HG03280 (cell line): ENCODE results near the gene STAT5B.
"Not testable (repeated sequence)": the region's sequence is repeated elsewhere in the genome, so short reads cannot be mapped to it uniquely, and the experiment has no call there.

Experiments
- ATAC-seq: cut with Tn5 transposase; IDR thresholded peaks from one replicate; pipeline ENCODE4 v1.9.1; 2021; ENCODE audit warnings: mild to moderate bottlenecking, moderate library complexity; ENCODE audit not compliant: unreplicated experiment

The STAT5B gene

DNA sequence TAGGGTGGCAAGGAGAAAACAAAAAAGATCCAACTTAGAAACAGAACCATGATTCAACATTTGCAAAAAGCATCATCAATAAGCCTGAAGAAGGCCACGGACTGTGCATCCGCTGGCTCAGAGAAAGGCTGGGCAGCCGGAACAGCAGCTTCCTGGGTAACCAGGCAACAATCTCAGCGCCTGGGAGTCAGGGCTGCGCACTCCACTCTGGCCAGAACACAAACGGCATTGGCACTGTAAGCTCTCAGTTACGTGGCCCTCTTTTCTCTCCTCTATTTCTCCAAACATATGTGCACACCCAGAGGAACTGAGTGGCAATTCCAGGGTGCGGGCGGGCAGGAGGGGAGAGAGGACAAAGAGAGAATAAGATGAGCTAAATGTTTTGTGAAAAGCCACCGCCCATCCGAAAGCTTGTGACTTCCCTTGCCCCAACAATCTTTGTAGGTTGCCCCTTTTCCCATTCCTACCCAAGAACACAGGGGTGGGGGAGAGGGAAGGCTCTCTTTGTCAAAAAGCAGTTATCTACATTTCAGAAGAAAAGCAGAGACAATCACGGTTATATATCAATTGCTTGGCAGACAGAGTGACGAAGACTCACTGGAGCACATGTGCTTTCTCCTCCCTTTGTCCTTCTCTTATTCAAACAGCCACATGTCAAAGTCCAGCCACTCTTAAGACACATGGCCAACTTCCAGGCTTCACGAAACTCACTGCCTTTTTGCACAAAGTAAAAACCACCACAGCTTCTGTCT is 75.3 kb downstream of the STAT5B start:
- ATAC-seq, result no peak

DNA sequence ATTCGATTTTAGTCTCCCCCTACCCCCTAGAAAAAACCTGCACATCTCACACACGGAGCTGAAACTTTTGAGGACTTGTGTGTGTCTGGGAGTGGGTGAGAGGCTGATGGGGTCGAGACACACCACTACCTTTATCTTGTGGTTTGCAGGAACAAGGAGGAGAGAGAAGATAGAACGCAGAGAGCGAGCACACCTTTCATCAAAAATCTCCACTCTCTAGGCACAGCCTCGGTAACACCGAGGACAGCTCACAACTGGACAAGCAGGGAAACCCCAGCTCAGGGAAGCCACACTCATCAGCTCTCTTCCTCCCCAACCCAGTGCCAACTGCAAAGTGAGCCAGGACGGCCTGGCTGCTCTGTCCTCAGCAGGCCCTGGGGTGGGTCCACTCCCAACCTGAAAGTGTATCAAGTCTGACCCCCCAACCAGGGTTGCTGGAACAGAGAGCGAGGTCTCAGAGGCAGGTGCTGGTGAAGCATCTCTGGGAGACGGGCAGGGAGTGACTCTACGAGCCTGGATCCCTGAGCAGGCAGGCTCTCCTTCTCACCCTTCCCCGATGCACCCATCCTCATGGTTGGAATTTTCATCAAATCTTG is 76.7 kb downstream of the STAT5B start:
- no peak for ATAC-seq

DNA sequence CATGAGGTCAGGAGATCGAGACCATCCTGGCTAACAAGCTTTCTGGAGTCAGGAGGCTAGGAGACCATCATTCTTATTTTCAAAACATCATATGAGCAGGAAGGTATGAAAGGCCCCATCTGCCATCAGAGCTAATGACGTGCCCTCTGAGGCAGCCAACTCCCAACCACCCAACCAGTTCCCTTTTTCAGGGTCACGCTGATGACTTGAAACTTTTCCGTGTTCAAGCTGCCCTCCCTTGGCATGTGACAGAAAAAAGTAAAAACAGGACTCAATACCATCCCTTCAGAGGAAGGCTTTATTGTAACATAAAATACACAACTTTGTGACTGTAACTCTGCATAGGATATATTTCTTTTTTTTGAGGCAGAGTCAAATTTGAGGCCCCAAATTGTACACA is 77.3 kb downstream of the STAT5B start:
- ATAC-seq, result no peak

DNA sequence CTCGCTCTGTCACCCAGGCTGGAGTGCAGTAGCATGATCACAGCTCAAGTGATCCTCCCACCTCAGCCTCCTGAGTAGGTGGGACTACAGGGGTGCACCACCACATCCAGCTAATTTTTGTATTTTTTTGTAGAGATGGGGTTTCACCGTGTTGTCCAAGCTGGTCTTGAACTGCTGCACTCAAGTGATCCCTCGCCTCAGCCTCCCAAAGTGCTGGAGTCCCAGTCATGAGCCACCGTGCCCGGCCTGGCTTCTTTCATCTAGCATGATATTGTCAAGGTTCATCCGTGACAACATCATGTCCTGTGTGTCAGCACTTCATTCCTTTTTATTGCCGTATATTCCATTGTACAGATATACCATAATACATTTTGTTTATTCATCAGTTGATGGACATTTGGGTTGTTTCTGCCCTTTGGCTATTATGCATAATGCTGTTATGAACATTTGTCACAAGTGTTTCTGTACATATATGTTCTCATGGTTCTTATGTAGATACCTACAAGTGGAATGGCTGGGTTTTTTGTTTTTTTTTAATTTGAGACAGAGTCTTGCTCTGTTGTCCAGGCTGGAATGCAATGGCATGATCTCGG is 78.5 kb downstream of the STAT5B start:
- no peak for ATAC-seq

DNA sequence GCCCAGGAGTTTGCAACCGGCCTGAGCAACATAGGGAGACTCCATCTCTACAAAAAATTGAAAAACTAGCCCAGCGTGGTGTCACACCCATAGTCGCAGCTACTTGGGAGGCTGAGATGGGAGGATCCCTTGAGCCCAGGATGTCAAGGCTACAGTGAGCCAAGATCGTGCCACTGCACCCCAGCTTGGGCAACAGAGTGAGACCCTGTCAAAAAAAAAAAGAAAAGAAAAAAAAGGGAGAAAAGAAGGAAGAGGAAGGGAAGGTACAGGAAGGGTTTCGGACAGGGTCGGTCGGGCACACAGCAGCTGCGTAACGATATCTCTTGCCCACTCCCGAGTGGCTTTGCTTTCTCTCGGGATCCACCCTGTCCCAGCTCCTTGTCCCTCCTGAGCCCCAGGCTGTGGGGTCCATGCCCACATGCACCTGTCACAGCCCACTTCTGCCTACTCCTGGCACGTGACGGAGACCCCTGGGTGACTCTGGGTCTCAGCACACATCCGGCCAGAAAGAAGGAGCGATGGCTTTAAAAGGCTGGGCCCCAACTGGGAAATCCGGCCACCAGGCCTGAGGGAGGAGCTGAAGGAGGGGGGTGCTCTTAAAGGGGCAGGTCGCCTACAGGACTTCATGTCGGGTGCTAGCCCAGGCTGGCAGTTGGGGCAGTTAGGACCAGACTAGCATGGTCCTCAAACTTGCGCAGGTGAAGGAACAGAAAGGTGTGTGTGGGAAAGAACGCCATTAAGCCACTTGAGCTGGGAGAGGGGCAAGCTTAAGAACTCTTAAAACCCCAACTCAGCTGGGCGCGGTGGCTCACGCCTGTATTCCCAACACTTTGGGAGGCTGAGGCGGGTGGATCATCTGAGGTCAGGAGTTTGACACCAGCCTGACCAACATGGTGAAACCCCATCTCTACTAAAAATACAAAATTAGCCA is 82.0 kb downstream of the STAT5B start, which contains the start of gene GHDC:
Gene GHDC, minus strand, starts transcription at position 526 of the 931 bp plus-strand sequence. CDS start 913 bp downstream, outside the sequence.
- peak; percentile 85 for ATAC-seq

DNA sequence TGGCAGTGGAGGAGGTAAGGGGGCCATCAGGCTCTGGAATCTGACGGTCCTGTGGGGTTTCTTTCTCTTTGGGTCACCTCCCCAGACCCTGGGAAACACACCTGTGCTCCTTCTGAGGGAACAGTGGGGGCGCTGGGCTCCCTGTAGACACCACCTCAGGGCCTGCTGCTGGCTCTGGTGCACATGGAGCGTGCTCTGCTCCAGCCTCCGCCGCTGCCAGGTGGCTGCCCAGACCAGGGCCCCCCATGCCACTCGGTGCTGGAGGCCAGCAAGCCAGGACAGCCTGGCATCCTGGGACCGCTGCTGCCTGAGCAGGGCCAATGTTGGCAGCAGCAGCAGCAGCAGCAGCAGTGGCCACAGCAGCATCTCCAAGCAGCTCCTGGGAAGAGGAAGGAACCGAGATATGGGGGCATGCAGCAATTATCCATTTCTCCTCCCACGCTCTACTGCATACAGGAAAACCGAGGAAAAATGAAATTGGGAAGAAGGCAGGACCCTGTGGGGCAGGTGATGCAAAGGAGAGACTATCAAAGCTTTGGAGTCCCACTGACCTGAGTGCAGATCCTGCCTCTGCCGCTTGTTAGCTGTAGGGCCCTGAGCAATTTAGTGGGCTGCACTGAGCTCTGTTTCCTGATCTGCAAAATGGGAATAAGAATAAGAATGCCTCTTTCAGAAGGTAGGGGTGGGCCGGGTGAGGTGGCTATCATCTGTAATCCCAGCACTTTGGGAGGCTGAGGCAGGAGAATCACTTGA is 82.8 kb downstream of the STAT5B start:
- ATAC-seq, result no peak

DNA sequence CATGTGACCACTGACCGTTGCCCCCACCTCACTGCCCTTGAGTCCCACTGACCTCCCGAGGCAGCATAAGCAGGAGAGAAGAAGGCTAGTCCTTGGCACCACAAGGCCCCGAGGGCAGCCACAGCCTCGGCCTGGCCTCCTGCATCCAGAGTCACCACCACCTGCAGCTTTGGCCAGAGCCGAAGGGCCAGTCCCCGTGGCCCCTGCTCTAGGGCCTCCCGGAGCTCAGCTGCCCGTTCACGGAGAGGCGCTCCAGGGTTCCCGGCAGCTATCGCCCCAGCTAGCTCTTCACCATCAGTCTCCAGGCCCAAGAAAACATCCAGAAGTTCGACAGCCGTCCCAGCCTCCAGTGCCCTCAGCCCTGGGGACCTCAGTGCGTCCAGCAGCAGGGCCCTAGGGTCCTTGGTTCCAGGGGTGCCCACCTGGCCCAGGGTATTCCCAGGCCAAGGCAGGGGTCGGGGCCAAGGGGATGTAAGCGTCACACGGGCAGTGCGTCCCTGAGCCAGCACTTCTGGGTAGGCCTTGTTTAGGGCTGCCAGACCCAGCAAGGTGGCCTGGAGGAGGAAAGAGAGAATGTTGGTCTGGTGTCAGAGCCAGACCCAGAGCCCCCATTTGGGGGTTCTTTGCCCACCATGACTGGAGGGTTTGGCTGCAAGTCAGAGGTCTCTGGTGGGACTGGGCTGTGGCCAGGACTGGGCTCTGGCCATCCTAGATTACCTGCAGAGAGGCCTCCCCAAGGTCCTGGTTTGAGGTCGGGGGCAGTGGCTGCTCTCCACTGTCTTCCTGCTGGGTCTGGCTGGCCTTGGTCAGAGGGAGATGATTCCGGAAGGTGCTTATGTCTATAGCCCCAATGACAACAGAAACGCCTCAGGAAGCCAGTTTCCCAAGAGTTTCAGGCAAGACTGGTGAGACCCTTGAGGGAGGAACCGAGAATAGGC is 83.7 kb downstream of the STAT5B start:
- no peak for ATAC-seq

DNA sequence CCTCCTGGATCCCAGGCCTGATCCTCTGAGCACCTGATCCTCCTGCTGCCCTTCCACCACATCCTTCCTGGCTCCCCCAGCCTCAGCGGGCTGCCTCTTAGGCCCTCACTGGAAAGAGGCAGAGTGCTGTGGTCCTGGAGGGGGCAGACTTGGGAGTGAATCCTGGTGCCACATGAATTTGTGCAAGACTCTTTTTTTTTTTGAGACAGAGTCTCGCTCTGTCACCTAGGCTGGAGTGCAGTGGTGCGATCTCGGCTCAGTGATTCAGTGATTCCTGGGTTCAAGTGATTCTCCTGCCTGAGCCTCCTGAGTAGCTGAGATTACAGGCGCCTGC is 84.9 kb downstream of the STAT5B start:
- ATAC-seq, result no peak

DNA sequence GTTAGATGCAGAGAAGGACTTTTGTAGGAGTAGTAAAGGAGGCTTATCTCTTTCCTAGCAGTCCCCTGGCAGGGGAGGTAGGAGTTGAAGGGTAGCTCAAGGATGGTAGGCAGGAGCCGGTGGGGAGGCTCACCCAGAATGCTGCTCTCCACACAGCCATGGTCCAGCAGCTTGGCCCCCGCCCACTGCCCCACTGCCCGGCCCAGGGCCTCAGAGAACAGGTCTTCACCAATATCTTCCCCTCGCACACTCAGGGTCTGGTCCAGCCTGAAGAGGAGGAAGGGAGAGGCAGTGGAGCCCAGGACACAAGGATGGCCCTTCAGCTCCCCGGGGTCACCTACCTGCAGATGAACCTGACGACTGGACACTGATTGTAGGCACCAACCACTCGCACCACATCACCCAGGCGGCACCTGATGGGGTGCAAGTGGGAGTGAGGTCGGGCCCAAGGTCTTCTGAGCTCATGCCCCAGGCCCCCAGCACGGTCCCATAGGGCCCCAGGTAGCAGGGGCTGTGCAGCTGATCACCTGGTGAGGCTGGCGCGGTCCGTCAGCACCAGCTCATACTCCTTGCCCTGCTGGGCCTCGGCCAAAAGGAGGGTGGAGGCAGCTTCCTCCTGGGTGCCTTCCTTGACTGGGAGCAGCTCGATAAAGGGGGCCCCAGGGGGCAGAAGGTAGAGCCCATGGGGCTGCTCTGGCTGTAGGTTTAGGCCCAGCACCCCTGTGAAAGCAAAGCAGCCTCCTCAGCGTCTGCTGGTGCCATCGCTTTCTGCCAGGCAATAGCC is 85.5 kb downstream of the STAT5B start:
- no peak for ATAC-seq

DNA sequence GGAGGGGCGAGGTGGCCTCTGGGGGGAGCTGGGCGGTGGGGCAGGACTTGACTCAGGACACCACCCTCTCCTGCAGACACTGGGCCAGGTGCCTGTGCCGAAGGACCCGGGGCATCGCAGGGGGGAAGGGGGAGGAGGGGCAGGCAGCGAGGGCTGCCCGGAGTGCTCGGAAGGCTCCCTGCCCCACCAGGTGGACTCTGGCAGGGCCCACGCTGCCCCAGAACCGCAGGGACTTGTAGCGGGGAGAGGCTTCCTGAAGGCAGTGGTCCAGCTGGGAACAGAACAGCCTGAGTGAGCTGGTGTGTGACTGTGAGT is 86.6 kb downstream of the STAT5B start:
- ATAC-seq, result no peak

DNA sequence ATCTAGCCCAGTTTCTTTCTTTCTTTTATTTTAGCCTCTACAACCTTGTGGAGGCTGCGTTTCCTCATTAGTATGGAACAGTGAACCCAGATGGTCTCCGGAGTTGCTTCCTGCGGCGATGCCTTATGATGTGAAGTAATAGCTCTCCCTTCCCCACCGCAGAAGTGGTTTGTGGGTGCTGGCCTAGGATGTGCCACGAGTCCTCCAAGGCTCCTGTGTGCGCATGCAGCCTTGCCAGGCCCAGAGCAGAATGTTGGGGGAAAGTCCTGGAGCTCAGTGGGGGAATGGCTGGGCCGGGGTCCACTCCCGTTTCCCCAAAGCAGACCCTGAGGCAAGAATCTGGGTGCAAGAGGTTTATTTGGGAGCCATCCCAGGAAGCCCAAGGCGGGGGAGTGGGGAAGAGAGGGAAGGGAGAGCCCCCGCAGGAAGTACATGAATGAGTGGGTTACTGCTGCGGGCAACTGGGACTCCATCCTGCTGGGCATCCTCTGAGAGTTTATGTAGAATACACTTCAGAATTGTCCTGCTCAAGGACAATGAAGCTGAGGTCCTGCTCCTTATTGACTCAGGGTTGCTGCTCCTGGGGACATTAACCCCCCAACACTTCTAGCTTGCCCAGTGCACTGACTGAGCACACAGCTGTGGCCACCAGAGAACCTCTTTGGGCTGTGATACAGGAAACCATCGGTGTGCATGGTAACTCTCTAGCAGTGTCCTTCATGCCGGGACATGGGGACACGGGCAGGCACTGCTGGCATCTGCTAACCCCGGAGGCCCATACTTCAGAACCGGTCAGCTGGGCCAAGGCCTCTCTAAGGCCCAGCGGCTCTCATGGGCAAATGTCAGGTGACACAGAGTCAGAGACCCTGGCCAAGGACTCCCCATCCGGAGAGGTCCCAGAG is 87.2 kb downstream of the STAT5B start:
- no peak for ATAC-seq

DNA sequence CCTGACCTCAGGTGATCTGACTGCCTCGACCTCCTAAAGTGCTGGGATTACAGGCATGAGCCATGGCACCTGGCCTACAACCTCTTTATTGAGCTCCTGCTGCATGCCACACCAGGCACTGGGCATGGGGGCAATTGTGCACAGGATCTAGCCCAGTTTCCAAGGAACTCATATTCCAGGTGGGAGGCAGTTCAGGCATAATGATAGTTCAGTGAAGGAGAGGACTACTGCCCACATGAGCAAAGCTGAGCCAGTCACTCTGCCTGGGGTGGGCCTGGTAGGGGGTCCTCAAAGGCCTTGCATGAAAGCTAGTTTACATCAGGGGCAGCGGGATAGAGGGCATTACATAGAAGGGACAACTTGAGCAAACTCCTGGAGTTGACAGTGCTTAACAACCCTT is 88.4 kb downstream of the STAT5B start:
- ATAC-seq, result no peak

DNA sequence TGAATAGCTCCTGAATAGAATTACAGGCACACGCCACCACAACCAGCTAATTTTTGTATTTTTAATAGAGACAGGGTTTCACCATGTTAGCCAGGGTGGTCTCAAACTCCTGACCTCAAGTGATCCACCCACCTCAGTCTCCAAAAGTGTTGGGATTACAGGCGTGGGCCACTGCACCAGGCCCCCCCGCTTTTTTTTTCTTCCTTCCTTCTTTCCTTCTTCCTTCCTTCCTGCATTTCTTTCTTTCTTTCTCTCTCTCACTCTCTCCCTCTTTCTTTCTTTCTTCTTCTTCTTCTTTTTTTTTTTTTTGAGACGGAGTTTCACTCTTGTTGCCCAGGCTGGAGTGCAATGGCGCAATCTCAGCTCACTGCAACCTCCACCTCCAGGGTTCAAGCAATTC is 90.0 kb downstream of the STAT5B start:
- ATAC-seq, result not testable (repeated sequence)

DNA sequence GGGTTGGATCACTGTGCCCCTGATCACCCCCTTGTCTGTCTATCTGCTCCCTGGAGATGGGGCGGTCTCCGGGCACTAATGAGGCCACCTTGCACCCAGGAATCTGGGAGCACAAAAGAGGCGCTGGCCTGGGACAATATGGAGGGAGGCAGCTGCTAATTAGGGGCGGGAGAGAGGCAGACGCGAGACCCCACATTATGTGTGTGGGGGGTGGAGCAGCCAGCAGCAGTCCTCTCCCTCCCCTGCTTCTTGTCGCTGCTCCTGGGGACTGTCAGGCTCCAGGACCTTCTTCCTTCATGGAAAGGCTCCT is 90.6 kb downstream of the STAT5B start:
- no peak for ATAC-seq

DNA sequence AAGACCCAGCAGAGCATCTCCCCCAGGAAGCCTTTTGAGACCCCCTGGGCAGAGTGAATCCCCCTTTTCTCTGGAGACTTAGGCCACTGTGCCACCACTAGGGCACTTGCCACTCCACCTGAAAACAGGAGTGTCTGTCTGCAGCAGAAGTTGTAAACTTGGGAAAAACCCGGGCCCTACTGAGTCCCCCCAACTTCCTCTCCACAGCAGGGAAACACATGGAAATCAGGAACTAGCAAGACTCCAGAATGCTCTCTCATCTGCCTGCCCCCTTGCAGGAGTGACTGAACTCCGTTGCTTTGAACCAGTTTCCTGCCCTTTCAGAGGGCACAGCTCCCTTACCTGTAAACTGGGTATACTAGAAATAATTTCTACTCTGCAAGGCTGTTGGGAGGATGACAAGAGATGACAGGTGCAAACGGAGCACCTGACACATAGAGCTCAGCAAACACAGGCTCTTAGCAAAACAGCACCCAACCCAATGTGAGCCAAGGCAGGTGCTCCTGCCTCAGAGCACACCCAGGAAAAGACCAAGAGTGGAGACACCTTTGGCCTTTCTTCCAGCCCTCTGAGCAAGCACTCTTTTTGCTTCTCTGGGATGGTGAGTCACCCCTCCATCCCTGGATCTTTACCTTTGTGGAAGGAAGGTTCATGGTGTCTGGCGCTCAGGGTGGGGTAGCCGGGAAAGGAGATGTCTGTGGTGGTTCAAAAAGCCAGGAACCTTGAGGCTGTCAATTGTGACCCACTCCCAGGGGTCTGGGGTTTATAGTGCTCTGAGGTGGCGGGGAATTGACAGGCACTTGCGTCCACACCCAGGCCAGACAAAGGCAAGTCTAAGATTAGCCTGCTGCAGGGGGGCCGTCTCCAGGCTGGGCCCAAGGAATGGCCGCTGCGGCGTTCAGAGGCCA is 91.2 kb downstream of the STAT5B start, which contains the start of gene HCRT:
Gene HCRT, minus strand, starts transcription at position 740 of the 908 bp plus-strand sequence. Its CDS starts 87 bp downstream, at position 653.
- ATAC-seq, result no peak

DNA sequence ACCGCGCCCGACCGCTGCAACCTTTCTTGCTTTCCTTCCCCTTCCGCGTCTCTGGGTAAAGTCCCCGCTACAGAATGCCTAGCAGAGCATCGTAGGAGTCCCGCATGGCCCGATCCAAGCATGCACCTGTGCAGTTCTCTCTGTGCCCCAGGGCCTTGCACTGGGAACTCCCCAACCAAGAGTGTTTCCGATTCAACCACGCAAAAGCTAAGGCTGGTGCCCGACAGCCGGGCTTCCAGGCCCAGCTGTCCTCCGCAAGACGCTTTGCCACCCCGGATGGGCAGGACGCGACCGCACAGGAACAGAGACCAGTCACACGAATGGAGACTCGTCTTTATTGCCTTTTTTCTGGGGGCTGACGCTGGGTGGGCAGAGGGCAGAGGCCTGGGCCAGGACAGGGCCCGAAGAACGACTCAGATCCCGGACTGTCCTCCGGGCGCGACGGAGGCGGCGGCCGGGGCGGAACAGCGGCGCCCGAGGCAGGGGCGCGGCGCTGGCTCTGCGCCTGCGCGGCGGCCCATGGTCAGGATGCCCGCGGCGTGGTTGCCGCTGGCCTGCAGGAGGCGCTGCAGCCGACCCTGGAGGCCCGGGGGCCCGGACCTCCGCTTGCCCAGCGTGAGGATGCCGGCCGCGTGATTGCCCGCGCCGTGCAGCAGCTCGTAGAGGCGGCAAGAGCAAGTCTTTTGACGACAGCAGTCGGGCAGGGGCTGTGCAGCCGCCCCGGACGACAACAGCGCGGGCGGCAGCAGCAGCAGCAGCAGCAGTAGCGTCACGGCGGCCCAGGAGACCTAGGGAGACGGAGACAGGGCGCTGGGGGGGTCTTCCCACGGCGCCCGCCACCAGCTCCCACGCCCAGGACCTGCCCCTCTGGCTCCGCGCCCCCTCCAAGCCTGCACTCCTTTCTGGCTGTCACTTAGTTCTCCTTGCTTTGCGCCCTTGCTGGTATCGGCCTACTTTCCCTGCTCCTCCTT is 92.2 kb downstream of the STAT5B start:
- ATAC-seq, result peak; percentile 63
